ENCODE results near the gene SGSM1. TPM values are rescaled to one million over a fixed set of nuclear protein-coding genes. Genes with fewer than 3 reads are reported as not detected.
A peak's percentile ranks its signal among the peaks of the same experiment; 100 is the strongest.
"Not testable (repeated sequence)": the region's sequence is repeated elsewhere in the genome, so short reads cannot be mapped to it uniquely, and the experiment has no call there.

Gene SGSM1
- total RNA-seq, 1 donor = not detected

GRCh38 chr22:24894220-24894975 lies 88.4 kb downstream of the SGSM1 start:
- Histone ChIP-seq H4K20me1 (ENCODE audit: insufficient read depth, low read length) (no peaks in the 10 kb centered on the region), H3K9me3 (ENCODE audit: low read depth, low read length) (no peaks in the 10 kb centered on the region), H3K79me2 (ENCODE audit: insufficient read depth, low read length) (no peaks in the 10 kb centered on the region), H3K27me3 (ENCODE audit: insufficient read depth, low read length) (peaks cover 3% of the 10 kb centered on the region), H3K27ac (ENCODE audit: low read depth, low read length) (peak overlapping the region; percentile 69), H3K4me3 (ENCODE audit: insufficient read depth, low read length) (peak overlapping the region; percentile 31), H2AFZ (ENCODE audit: low read length) (peak overlapping the region; percentile 36), H3K4me1 (ENCODE audit: insufficient read depth, low read length) (peaks cover 15% of the 10 kb centered on the region), H3K36me3 (ENCODE audit: insufficient read depth, low read length) (no peaks in the 10 kb centered on the region), H3K4me2 (ENCODE audit: insufficient read depth, low read length) (peak overlapping the region; percentile 70)
- DNase-seq (ENCODE audit: insufficient read length, low spot score, missing footprints) = peak; percentile 95
- no peak for TF ChIP-seq CTCF (IDR thresholded peaks at IDR 0.05; ENCODE audit: extremely low read depth, low read depth, low read length)

GRCh38 chr22:24894998-24895397 lies 89.0 kb downstream of the SGSM1 start:
- Histone ChIP-seq H3K79me2 (ENCODE audit: insufficient read depth, low read length) (no peaks in the 10 kb centered on the region), H3K27me3 (ENCODE audit: insufficient read depth, low read length) (peaks cover 3% of the 10 kb centered on the region), H3K4me2 (ENCODE audit: insufficient read depth, low read length) (peak overlapping the region; percentile 70), H3K36me3 (ENCODE audit: insufficient read depth, low read length) (no peaks in the 10 kb centered on the region), H3K9me3 (ENCODE audit: low read depth, low read length) (no peaks in the 10 kb centered on the region), H4K20me1 (ENCODE audit: insufficient read depth, low read length) (no peaks in the 10 kb centered on the region), H2AFZ (ENCODE audit: low read length) (peak overlapping the region; percentile 29), H3K27ac (ENCODE audit: low read depth, low read length) (peak overlapping the region; percentile 69), H3K4me1 (ENCODE audit: insufficient read depth, low read length) (peaks cover 15% of the 10 kb centered on the region), H3K4me3 (ENCODE audit: insufficient read depth, low read length) (peak overlapping the region; percentile 31)
- no peak for DNase-seq (ENCODE audit: insufficient read length, low spot score, missing footprints)
- no peak for TF ChIP-seq CTCF (IDR thresholded peaks at IDR 0.05; ENCODE audit: extremely low read depth, low read depth, low read length)

- Histone ChIP-seq H3K4me1 (ENCODE audit: insufficient read depth, low read length) (no peaks in the 10 kb centered on the region), H3K27ac (ENCODE audit: low read depth, low read length) (no peak overlapping the region), H3K79me2 (ENCODE audit: insufficient read depth, low read length) (no peaks in the 10 kb centered on the region), H2AFZ (ENCODE audit: low read length) (no peak overlapping the region), H3K9me3 (ENCODE audit: low read depth, low read length) (peaks cover 4% of the 10 kb centered on the region), H3K36me3 (ENCODE audit: insufficient read depth, low read length) (no peaks in the 10 kb centered on the region), H4K20me1 (ENCODE audit: insufficient read depth, low read length) (no peaks in the 10 kb centered on the region), H3K27me3 (ENCODE audit: insufficient read depth, low read length) (peaks cover 3% of the 10 kb centered on the region), H3K4me2 (ENCODE audit: insufficient read depth, low read length) (no peak overlapping the region), H3K4me3 (ENCODE audit: insufficient read depth, low read length) (no peak overlapping the region)
- TF ChIP-seq CTCF (IDR thresholded peaks at IDR 0.05; ENCODE audit: extremely low read depth, low read depth, low read length) = no peak
- no peak for DNase-seq (ENCODE audit: insufficient read length, low spot score, missing footprints)
Observed at GRCh38 chr22:24901448-24901847, 95.4 kb downstream of the SGSM1 start.

GRCh38 chr22:24905909-24906308 lies 99.9 kb downstream of the SGSM1 start:
- no peaks in the 10 kb centered on the region for H3K36me3 ChIP-seq (ENCODE audit: insufficient read depth, low read length)
- H3K27ac ChIP-seq (ENCODE audit: low read depth, low read length) = no peak overlapping the region
- H3K9me3 ChIP-seq (ENCODE audit: low read depth, low read length) = peaks cover 4% of the 10 kb centered on the region
- TF ChIP-seq CTCF (IDR thresholded peaks at IDR 0.05; ENCODE audit: extremely low read depth, low read depth, low read length) = no peak
- H4K20me1 ChIP-seq (ENCODE audit: insufficient read depth, low read length) = no peaks in the 10 kb centered on the region
- H3K27me3 ChIP-seq (ENCODE audit: insufficient read depth, low read length) = no peaks in the 10 kb centered on the region
- no peaks in the 10 kb centered on the region for H3K4me1 ChIP-seq (ENCODE audit: insufficient read depth, low read length)
- H2AFZ ChIP-seq (ENCODE audit: low read length) = no peak overlapping the region
- no peaks in the 10 kb centered on the region for H3K79me2 ChIP-seq (ENCODE audit: insufficient read depth, low read length)
- H3K4me3 ChIP-seq (ENCODE audit: insufficient read depth, low read length) = no peak overlapping the region
- DNase-seq (ENCODE audit: insufficient read length, low spot score, missing footprints) = no peak
- no peak overlapping the region for H3K4me2 ChIP-seq (ENCODE audit: insufficient read depth, low read length)

- H3K4me1 ChIP-seq (ENCODE audit: insufficient read depth, low read length); H3K36me3 ChIP-seq (ENCODE audit: insufficient read depth, low read length); H3K27ac ChIP-seq (ENCODE audit: low read depth, low read length); H3K79me2 ChIP-seq (ENCODE audit: insufficient read depth, low read length); H3K4me3 ChIP-seq (ENCODE audit: insufficient read depth, low read length); H3K27me3 ChIP-seq (ENCODE audit: insufficient read depth, low read length); H3K4me2 ChIP-seq (ENCODE audit: insufficient read depth, low read length); DNase-seq (ENCODE audit: insufficient read length, low spot score, missing footprints); H4K20me1 ChIP-seq (ENCODE audit: insufficient read depth, low read length); H2AFZ ChIP-seq (ENCODE audit: low read length); H3K9me3 ChIP-seq (ENCODE audit: low read depth, low read length): not testable (repeated sequence)
Observed at GRCh38 chr22:24907101-24907500, 101.1 kb downstream of the SGSM1 start.
